HL-60 (cell line): Measurements from ENCODE around the gene SELENOO.

ENCODE experiments used
- DNase-seq, 2 experiments: peaks; one replicate each; pipeline ENCODE4 v3.0.0-alpha.2; 2010 to 2020; ENCODE audit warnings: low read depth in 1 of 2, low spot score in 1 of 2
- H3K27ac ChIP-seq: fragments of 250-450 bp; sonication (Bioruptor Pico); replicated peaks from 2 replicates; pipeline ENCODE4 v1.5.1; 2020; ENCODE audit warnings: mild to moderate bottlenecking, moderate library complexity
- H3K27me3 ChIP-seq: fragments of 250-450 bp; sonication (Bioruptor Pico); 2 replicates; pipeline ENCODE4 v1.5.1; 2021; ENCODE audit warnings: mild to moderate bottlenecking, moderate library complexity; ENCODE audit not compliant: insufficient read depth, poor library complexity, severe bottlenecking
- H3K4me3 ChIP-seq: replicated peaks from 2 replicates; pipeline ENCODE4 v1.5.1; 2011; ENCODE audit warnings: mild to moderate bottlenecking, control low read depth, low read length; ENCODE audit not compliant: insufficient read depth
- CTCF ChIP-seq: IDR thresholded peaks from one replicate; pipeline ENCODE4 v1.5.1; 2011; ENCODE audit warnings: low read length, control low read depth, inconsistent platforms; ENCODE audit not compliant: insufficient read depth
- GABPA ChIP-seq: IDR thresholded peaks from 2 replicates; pipeline ENCODE4 v1.6.1; 2012; ENCODE audit warnings: low read depth
- POLR2AphosphoS5 ChIP-seq: IDR thresholded peaks from 2 replicates; pipeline ENCODE4 v1.6.1; 2012; ENCODE audit warnings: low read depth
- REST ChIP-seq: IDR thresholded peaks from 2 replicates; pipeline ENCODE4 v1.6.1; 2012; ENCODE audit warnings: low read depth; ENCODE audit not compliant: insufficient replicate concordance
- SPI1 ChIP-seq: IDR thresholded peaks from 2 replicates; pipeline ENCODE4 v1.6.1; 2012; ENCODE audit warnings: low read depth, mild to moderate bottlenecking, borderline replicate concordance

The SELENOO gene

GRCh38 chr22:50178471-50178864, 22.3 kb upstream of the SELENOO start:
- no peak for DNase-seq
- no peak for TF ChIP-seq POLR2AphosphoS5
- TF ChIP-seq CTCF, result no peak
- no peak for TF ChIP-seq GABPA
- no peak for TF ChIP-seq SPI1
- TF ChIP-seq REST, result no peak
- no peak overlapping the region for H3K27ac ChIP-seq
- no peak overlapping the region for H3K4me3 ChIP-seq
- no peaks in the 10 kb centered on the region for H3K27me3 ChIP-seq

GRCh38 chr22:50178871-50179869, 21.6 kb upstream of the SELENOO start:
- no peak for DNase-seq
- no peak for TF ChIP-seq REST
- no peak for TF ChIP-seq POLR2AphosphoS5
- no peak for TF ChIP-seq CTCF
- no peak for TF ChIP-seq GABPA
- no peak for TF ChIP-seq SPI1
- Histone ChIP-seq H3K27ac (no peak overlapping the region), H3K4me3 (no peak overlapping the region), H3K27me3 (no peaks in the 10 kb centered on the region)

GRCh38 chr22:50179937-50180726, 20.7 kb upstream of the SELENOO start:
- TF ChIP-seq GABPA, result no peak
- no peak for TF ChIP-seq POLR2AphosphoS5
- TF ChIP-seq SPI1, result no peak
- no peak for TF ChIP-seq REST
- TF ChIP-seq CTCF, result no peak
- Histone ChIP-seq H3K4me3 (no peak overlapping the region), H3K27me3 (no peaks in the 10 kb centered on the region), H3K27ac (no peak overlapping the region)
- no peak for DNase-seq
